GM21619 (cell line): ENCODE measurements around the gene GPX4.

Experiments
- ATAC-seq: cut with Tn5 transposase; IDR thresholded peaks from one replicate; pipeline ENCODE4 v1.9.1; 2021; ENCODE audit not compliant: unreplicated experiment

The GPX4 gene

GRCh38 chr19:1147934-1148549, 44.2 kb downstream of the GPX4 start:
- no peak for ATAC-seq

GRCh38 chr19:1149259-1150045, 45.7 kb downstream of the GPX4 start:
- ATAC-seq: no peak

GRCh38 chr19:1150333-1151036, 46.7 kb downstream of the GPX4 start:
- ATAC-seq: no peak

GRCh38 chr19:1151037-1151724, 47.4 kb downstream of the GPX4 start:
- ATAC-seq: no peak

GRCh38 chr19:1151917-1152587, 48.3 kb downstream of the GPX4 start:
- no peak for ATAC-seq

- ATAC-seq: no peak
Observed at GRCh38 chr19:1153891-1154730, 50.3 kb downstream of the GPX4 start.

- no peak for ATAC-seq
Observed at GRCh38 chr19:1154731-1155351, 51.0 kb downstream of the GPX4 start.

- no peak for ATAC-seq
Observed at GRCh38 chr19:1155352-1156304, 51.8 kb downstream of the GPX4 start.
